ENCODE results near the gene MSL3B.

The MSL3B gene

DNA sequence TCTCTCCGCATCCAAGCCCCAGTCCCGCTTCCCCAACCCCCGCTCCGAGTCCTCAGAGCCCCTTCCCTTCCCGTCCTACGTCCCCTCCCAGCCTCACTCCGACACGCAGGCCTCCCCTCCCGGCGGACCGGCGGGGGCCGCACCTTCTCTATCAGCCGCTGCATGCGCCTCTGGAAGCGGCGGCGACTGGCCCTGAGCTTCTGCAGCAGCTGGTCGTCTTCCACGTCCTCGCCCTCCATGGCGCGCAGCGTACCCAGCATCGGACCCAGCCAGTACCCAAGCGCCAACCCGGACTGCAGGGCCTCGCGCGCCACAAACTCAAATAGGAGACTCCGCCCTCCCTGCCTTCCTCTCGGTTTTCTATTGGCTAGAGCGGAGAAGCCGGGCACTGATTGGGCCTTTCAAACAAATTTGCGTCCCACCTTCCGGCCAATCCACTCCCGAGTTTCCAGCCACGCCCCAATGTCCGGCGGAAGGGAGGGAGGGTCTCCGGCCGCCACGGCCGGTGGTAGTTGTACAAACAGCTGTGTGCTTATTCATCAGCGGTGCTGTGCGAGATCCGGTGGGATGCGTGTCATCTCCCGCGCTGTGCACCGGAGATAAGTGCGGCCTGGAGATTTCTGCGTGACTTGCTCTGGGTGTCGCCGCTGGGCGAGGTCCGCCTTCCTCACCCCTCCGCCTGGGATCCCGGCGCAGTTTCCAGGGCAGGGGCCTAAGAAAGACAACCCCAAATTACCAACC lies 13.8 kb downstream of the MSL3B start, which contains the start of gene HJURP (continued):
- TF ChIP-seq YBX1 (IDR thresholded peaks at IDR 0.05) (no peak), BRD9 (IDR thresholded peaks at IDR 0.05; ENCODE audit: low read depth, partially characterized antibody) (no peak), ZNF778 (CRISPR knock-in tag; IDR thresholded peaks at IDR 0.05) (no peak), RCOR1 (IDR thresholded peaks at IDR 0.05; ENCODE audit: borderline replicate concordance in 1 of 2, low read depth in 2 of 2, low read length in 2 of 2) (peak; percentile 18 to 69; a peak in 3 of 4 replicates), HMGXB4 (CRISPR knock-in tag; IDR thresholded peaks at IDR 0.05) (no peak), HIVEP1 (CRISPR knock-in tag; IDR thresholded peaks at IDR 0.05) (no peak), E2F3 (CRISPR knock-in tag; IDR thresholded peaks at IDR 0.05) (no peak; the same call in 1 of the 2 replicates), POLR2AphosphoS2 (IDR thresholded peaks at IDR 0.05; ENCODE audit: low read length) (no peak), ZNF282 (CRISPR knock-in tag; IDR thresholded peaks at IDR 0.05) (no peak), NR3C1 (CRISPR knock-in tag; IDR thresholded peaks at IDR 0.05) (no peak), FOSL1 (tag; conservative IDR thresholded peaks at IDR 0.05) (peak; percentile 69), ZNF121 (CRISPR knock-in tag; conservative IDR thresholded peaks at IDR 0.05) (no peak), GATAD2B (IDR thresholded peaks at IDR 0.05; ENCODE audit: borderline replicate concordance) (0 out of 2 replicates have a peak, but pooled peaks have one; percentile 8), E2F8 (IDR thresholded peaks at IDR 0.05; ENCODE audit: low read depth, partially characterized antibody) (peak; percentile 91), NFIC (IDR thresholded peaks at IDR 0.05) (peak; percentile 60), SOX6 (IDR thresholded peaks at IDR 0.05) (no peak; the same call in 1 of the 2 replicates), TBP (optimal IDR thresholded peaks at IDR 0.05; ENCODE audit: low read depth, low read length) (peak; percentile 81), SRF (CRISPR knock-in tag; IDR thresholded peaks at IDR 0.05) (no peak)
- TF ChIP-seq, protein P1, sequence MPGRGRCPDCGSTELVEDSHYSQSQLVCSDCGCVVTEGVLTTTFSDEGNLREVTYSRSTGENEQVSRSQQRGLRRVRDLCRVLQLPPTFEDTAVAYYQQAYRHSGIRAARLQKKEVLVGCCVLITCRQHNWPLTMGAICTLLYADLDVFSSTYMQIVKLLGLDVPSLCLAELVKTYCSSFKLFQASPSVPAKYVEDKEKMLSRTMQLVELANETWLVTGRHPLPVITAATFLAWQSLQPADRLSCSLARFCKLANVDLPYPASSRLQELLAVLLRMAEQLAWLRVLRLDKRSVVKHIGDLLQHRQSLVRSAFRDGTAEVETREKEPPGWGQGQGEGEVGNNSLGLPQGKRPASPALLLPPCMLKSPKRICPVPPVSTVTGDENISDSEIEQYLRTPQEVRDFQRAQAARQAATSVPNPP (IDR thresholded peaks at IDR 0.05; ENCODE audit: borderline replicate concordance, insufficient read depth, insufficient read length), result no peak

Measured in K562 (cell line).